Right lobe of liver (tissue), 4 donors: ENCODE data around the gene SCAND1.

ENCODE experiments used
- POLR2A ChIP-seq: fragments of 450-650 bp; IDR thresholded peaks from one replicate; pipeline ENCODE4 v1.6.1; 2017; ENCODE audit warnings: antibody characterized with exemption, mild to moderate bottlenecking
- TF ChIP-seq, protein P1 (sequence below), 4 donors: fragments of 200-600 bp in 3 of 4; fragments of 450-650 bp in 1 of 4; IDR thresholded peaks; one replicate each; pipeline versions ENCODE4 v1.5.1 to v1.8.0; 2016 to 2022; ENCODE audit warnings: antibody characterized with exemption in 4 of 4, mild to moderate bottlenecking in 2 of 4
- donor health status: DM: no; HTN: no; CAD: no.
- donor health status: DM: no; HTN: no; CAD: no.
- donor health status: DM: no; HTN: yes; CAD: no.

DNA sequence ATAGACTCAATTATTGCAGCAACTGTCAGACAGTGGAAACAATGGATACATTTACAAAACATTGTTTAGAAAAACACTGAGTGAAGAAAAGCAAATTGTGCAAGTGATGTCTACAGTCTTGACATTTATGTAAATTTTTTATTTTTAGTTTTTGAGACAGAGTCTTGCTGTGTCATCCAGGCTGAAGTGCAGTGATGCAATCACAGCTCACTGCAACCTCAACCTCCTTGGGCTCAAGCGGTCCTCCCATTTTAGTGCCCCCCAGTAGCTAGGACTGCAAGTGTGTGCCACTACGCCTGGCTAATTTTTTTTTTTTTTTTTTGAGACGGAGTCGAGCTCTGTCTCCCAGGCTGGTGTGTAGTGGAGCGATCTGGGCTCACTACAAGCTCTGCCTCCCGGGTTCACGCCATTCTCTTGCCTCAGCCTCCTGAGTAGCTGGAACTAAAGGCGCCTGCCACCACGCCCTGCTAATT, 23.8 kb upstream of the SCAND1 start:
- TF ChIP-seq, protein P1, sequence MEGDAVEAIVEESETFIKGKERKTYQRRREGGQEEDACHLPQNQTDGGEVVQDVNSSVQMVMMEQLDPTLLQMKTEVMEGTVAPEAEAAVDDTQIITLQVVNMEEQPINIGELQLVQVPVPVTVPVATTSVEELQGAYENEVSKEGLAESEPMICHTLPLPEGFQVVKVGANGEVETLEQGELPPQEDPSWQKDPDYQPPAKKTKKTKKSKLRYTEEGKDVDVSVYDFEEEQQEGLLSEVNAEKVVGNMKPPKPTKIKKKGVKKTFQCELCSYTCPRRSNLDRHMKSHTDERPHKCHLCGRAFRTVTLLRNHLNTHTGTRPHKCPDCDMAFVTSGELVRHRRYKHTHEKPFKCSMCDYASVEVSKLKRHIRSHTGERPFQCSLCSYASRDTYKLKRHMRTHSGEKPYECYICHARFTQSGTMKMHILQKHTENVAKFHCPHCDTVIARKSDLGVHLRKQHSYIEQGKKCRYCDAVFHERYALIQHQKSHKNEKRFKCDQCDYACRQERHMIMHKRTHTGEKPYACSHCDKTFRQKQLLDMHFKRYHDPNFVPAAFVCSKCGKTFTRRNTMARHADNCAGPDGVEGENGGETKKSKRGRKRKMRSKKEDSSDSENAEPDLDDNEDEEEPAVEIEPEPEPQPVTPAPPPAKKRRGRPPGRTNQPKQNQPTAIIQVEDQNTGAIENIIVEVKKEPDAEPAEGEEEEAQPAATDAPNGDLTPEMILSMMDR (IDR thresholded peaks at IDR 0.05), result no peak
- TF ChIP-seq POLR2A, result no peak
